GM18519 (cell line): ENCODE data around the gene GRK5.
"Not testable (repeated sequence)": the region's sequence is repeated elsewhere in the genome, so short reads cannot be mapped to it uniquely, and the experiment has no call there.

Source experiments
- ATAC-seq: cut with Tn5 transposase; IDR thresholded peaks from one replicate; pipeline ENCODE4 v1.9.1; 2021; ENCODE audit warnings: mild to moderate bottlenecking, moderate library complexity; ENCODE audit not compliant: unreplicated experiment, low FRiP score

The GRK5 gene

GRCh38 chr10:119425881-119426170 is 218.5 kb downstream of the GRK5 start:
- ATAC-seq = no peak

- no peak for ATAC-seq
Measured at GRCh38 chr10:119426699-119427098, 219.3 kb downstream of the GRK5 start.

GRCh38 chr10:119427263-119427864 is 220.0 kb downstream of the GRK5 start:
- ATAC-seq = no peak

GRCh38 chr10:119428789-119429188 is 221.4 kb downstream of the GRK5 start:
- ATAC-seq = no peak

GRCh38 chr10:119429771-119430170 is 222.4 kb downstream of the GRK5 start:
- ATAC-seq = no peak

GRCh38 chr10:119431034-119431772 is 223.8 kb downstream of the GRK5 start:
- ATAC-seq = no peak

- ATAC-seq = no peak
Measured at GRCh38 chr10:119431773-119432135, 224.4 kb downstream of the GRK5 start.

- ATAC-seq = not testable (repeated sequence)
Measured at GRCh38 chr10:119434942-119435341, 227.6 kb downstream of the GRK5 start.

GRCh38 chr10:119438717-119439116 is 231.3 kb downstream of the GRK5 start:
- no peak for ATAC-seq

GRCh38 chr10:119439922-119440321 is 232.6 kb downstream of the GRK5 start:
- no peak for ATAC-seq

- ATAC-seq = no peak
Measured at GRCh38 chr10:119441151-119441821, 233.9 kb downstream of the GRK5 start.

- ATAC-seq = no peak
Measured at GRCh38 chr10:119441921-119442757, 234.8 kb downstream of the GRK5 start.

- ATAC-seq = no peak
Measured at GRCh38 chr10:119442758-119443060, 235.3 kb downstream of the GRK5 start.

GRCh38 chr10:119443441-119443840 is 236.1 kb downstream of the GRK5 start:
- no peak for ATAC-seq

GRCh38 chr10:119443970-119444660 is 236.7 kb downstream of the GRK5 start:
- ATAC-seq = no peak

GRCh38 chr10:119444866-119445265 is 237.5 kb downstream of the GRK5 start:
- no peak for ATAC-seq

GRCh38 chr10:119445311-119445934 is 238.1 kb downstream of the GRK5 start:
- ATAC-seq = no peak

- ATAC-seq = no peak
Measured at GRCh38 chr10:119445935-119446317, 238.6 kb downstream of the GRK5 start.

GRCh38 chr10:119446441-119447277 is 239.3 kb downstream of the GRK5 start:
- ATAC-seq = no peak
